Uterus (tissue), 4 donors: ENCODE results near the gene VAV3. TPM values are rescaled to one million over a fixed set of nuclear protein-coding genes. Genes with fewer than 3 reads are reported as not detected.

Experiments
- DNase-seq, 2 donors: peaks; one replicate each; pipeline ENCODE4 v3.0.0-alpha.2; 2019 to 2020
- H3K27ac ChIP-seq, 2 donors: fragments of 200-600 bp; sonication (generic); 1 replicate in 1 of 2; 2 replicates in 1 of 2; pipeline ENCODE4 v1.5.1; 2016 to 2018
- H3K27me3 ChIP-seq, 2 donors: fragments of 200-600 bp; sonication (generic); one replicate each; pipeline ENCODE4 v1.5.1; 2018 to 2019; ENCODE audit warnings: control low read depth in 1 of 2
- H3K36me3 ChIP-seq, 2 donors: fragments of 200-600 bp; sonication (generic); one replicate each; pipeline ENCODE4 v1.5.1; 2019; ENCODE audit warnings: control low read depth in 1 of 2
- H3K4me1 ChIP-seq, 2 donors: fragments of 200-600 bp; sonication (generic); one replicate each; pipeline ENCODE4 v1.5.1; 2018 to 2019; ENCODE audit warnings: control low read depth in 1 of 2
- H3K4me3 ChIP-seq, 2 donors: fragments of 200-600 bp; sonication (generic); 1 replicate in 1 of 2; 2 replicates in 1 of 2; pipeline ENCODE4 v1.5.1; 2018 to 2019; ENCODE audit warnings: mild to moderate bottlenecking in 1 of 2
- H3K9me3 ChIP-seq, 2 donors: fragments of 200-600 bp; sonication (generic); one replicate each; pipeline ENCODE4 v1.5.1; 2019; ENCODE audit warnings: control low read depth in 1 of 2
- POLR2A ChIP-seq, 2 donors: fragments of 450-650 bp; IDR thresholded peaks; one replicate each; pipeline ENCODE4 v1.6.1; 2016; ENCODE audit warnings: antibody characterized with exemption in 2 of 2, mild to moderate bottlenecking in 1 of 2, moderate library complexity in 1 of 2
- intact Hi-C: fragments of 100-400 bp; cut with DNase I; formaldehyde crosslinking; loops from one replicate; pipeline ENCODE4 v1.15.1; 2023; ENCODE audit warnings: low total_unique reads
- total RNA-seq, 4 donors: library from RNA; depleted of rRNA in 3 of 4; stranded (reverse); fragments of >200 nt in 3 of 4; gene quantifications; one replicate each; pipeline versions ENCODE4 v1.1.0 to v1.2.4, GENCODE V29; 2014 to 2023
- TF ChIP-seq, protein P1 (sequence below), 4 experiments: fragments of 200-600 bp in 2 of 4; fragments of 450-650 bp in 2 of 4; sonication (generic) in 2 of 4; IDR thresholded peaks; one replicate each; pipeline ENCODE4 v1.5.1; 2016 to 2019; ENCODE audit warnings: antibody characterized with exemption in 4 of 4, mild to moderate bottlenecking in 2 of 4, moderate library complexity in 1 of 4
- donor health status: DM: yes; HTN: yes; CAD: no.

The VAV3 gene
- total RNA-seq, 4 donors from 2014 or later: 0.88 to 22.5 (median 8.6) TPM

DNA sequence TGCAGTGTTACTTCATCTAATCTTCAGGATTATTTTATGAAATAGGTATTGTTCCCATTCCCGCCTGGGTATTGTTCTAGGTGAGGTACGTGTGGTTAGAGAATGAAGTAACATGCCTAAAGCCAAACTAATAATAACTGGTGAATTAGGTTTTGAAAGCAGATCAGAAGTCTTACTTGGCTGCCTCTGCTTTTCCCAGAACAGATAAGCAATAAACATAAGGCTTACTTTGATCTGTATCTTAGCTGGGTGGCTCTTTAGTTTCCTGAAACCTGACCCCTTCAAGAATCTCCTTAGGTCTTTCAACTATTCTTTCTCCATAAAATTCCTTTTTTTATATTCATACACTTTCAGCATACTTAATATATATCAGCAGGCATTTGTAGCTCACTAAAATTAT lies 65.3 kb downstream of the VAV3 start:
- H3K36me3 ChIP-seq: no peaks in the 10 kb centered on the region
- no peak overlapping the region for H3K27ac ChIP-seq
- TF ChIP-seq, protein P1, sequence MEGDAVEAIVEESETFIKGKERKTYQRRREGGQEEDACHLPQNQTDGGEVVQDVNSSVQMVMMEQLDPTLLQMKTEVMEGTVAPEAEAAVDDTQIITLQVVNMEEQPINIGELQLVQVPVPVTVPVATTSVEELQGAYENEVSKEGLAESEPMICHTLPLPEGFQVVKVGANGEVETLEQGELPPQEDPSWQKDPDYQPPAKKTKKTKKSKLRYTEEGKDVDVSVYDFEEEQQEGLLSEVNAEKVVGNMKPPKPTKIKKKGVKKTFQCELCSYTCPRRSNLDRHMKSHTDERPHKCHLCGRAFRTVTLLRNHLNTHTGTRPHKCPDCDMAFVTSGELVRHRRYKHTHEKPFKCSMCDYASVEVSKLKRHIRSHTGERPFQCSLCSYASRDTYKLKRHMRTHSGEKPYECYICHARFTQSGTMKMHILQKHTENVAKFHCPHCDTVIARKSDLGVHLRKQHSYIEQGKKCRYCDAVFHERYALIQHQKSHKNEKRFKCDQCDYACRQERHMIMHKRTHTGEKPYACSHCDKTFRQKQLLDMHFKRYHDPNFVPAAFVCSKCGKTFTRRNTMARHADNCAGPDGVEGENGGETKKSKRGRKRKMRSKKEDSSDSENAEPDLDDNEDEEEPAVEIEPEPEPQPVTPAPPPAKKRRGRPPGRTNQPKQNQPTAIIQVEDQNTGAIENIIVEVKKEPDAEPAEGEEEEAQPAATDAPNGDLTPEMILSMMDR (IDR thresholded peaks at IDR 0.05): no peak
- TF ChIP-seq POLR2A (IDR thresholded peaks at IDR 0.05): no peak
- no peaks in the 10 kb centered on the region for H3K4me1 ChIP-seq
- no peak overlapping the region for H3K4me3 ChIP-seq
- no peaks in the 10 kb centered on the region for H3K27me3 ChIP-seq
- H3K9me3 ChIP-seq: no peaks in the 10 kb centered on the region
- no peak for DNase-seq
- intact Hi-C loops: no loop called here

DNA sequence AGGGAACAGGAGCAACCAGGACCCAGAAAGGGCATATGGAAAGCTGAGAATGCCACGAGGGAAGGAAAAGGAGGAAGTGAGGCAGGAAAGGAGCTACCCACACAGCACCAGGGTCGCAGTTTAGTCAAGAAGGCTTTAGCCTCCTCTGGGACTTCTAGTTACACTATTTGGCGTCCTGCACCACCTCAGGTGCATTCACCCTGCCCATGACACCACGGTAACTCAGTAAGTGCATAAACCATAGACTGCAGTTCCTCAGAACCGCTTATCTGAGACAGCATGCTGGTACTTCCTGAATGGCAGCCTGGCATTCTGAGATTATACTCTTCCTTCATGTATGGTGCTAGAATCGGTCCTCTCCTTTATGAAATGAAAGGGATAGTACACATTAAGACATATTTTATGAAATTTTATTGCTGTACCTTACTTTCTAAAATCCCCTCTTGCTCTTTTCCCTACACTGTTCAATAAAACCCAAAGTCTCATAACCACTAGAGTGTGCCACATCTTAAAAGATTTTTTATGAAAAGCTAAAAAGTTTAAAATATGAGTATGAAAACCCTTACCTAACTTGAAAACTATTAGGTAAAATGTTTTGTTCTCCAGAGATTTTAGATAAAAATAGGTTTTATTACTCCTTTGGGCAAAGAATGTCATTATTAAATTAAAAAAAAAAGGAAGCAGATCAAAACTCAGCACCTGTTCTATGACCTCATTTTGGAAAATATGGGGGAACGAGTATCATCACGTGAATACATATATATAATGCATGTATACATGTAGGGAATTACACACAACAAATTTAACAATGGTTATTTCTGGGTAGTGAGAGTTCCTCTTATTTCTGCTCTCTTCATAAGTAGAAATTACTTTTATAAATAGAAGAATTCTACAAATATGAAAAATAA lies 67.3 kb downstream of the VAV3 start:
- H3K4me1 ChIP-seq: no peaks in the 10 kb centered on the region
- no peaks in the 10 kb centered on the region for H3K9me3 ChIP-seq
- H3K36me3 ChIP-seq: no peaks in the 10 kb centered on the region
- DNase-seq: no peak
- no peaks in the 10 kb centered on the region for H3K27me3 ChIP-seq
- intact Hi-C loops: no loop called here
- no peak overlapping the region for H3K27ac ChIP-seq
- TF ChIP-seq, protein P1 (IDR thresholded peaks at IDR 0.05): no peak
- no peak for TF ChIP-seq POLR2A (IDR thresholded peaks at IDR 0.05)
- H3K4me3 ChIP-seq: no peak overlapping the region

DNA sequence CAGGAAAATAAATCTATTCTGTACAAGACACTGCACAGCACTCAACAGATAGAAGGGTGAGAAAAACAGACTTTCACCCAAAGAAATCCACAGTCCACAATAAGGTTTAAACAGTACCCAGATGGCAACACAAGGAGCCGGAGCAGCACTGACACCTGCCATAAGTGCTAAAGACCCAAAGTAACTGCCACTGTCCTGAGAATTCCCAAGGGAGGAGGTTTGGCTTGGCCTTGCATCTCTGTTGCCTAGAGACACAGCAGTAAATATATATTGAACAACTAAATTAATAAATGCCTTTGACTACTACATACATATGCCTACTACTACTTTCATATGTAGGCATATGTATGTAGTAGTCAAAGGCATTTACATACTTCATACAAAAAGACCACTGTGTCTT lies 68.0 kb downstream of the VAV3 start:
- no peak overlapping the region for H3K4me3 ChIP-seq
- no peaks in the 10 kb centered on the region for H3K36me3 ChIP-seq
- no peak for DNase-seq
- H3K9me3 ChIP-seq: no peaks in the 10 kb centered on the region
- H3K27me3 ChIP-seq: no peaks in the 10 kb centered on the region
- no peaks in the 10 kb centered on the region for H3K4me1 ChIP-seq
- no peak for TF ChIP-seq POLR2A (IDR thresholded peaks at IDR 0.05)
- TF ChIP-seq, protein P1 (IDR thresholded peaks at IDR 0.05): no peak
- H3K27ac ChIP-seq: no peak overlapping the region
- intact Hi-C loops: no loop called here

DNA sequence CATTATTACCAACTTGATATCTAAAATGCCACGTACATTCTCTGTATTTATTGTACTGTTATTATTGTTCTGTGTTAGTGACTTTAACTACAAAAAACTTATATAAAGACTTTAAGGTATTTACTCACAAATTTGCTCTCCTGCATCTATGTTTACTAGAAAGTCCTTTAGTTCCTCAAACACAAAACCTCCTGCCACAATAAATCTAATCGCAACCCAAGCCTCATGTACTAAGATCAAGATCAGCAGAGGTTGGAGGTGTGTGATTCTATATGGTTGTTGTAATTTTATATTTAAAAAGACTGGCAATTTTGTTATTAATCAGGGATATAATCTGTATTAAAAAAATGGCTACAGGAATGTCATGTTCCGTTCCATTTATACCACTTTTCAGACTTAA lies 68.6 kb downstream of the VAV3 start:
- Histone ChIP-seq H3K9me3 (no peaks in the 10 kb centered on the region), H3K27me3 (no peaks in the 10 kb centered on the region), H3K27ac (no peak overlapping the region), H3K36me3 (no peaks in the 10 kb centered on the region), H3K4me3 (no peak overlapping the region), H3K4me1 (no peaks in the 10 kb centered on the region)
- intact Hi-C loops: no loop called here
- no peak for TF ChIP-seq POLR2A (IDR thresholded peaks at IDR 0.05)
- TF ChIP-seq, protein P1 (IDR thresholded peaks at IDR 0.05): no peak
- no peak for DNase-seq

DNA sequence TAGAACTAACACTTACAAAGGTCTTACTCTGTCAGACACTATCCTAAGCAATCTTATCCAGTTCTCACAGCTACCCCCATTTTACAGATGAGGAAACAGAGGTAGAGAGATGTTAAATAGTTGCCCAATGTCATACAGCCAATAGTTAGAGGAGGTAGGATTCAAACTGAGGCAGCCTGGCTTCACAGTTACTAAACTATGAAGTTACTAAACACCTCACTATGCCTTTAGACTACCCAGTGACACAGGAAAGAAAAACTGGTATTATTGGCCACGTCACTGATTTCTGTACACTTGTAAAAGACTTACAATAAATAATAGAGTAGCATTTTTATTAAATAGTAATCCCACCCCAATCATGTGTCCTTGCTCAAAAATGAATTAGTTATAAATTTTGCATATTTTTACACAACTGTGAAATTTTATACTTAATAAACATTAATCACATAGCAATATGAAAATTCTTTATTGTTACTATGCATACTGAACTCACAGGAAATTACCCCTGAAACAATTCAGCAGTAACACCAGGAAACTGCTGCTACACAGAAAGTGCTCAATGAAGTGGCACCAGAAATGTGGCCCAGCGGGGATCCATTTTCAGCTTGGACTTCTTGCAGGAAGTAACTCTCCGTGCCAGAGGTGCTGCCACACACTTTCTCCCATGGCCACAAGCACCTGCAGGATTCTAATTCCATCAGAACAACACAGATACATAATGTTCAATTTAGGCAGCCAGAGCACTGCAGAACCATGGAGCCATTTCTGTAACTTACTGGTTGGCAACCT lies 69.4 kb downstream of the VAV3 start:
- Histone ChIP-seq H3K9me3 (no peaks in the 10 kb centered on the region), H3K4me3 (no peak overlapping the region), H3K4me1 (no peaks in the 10 kb centered on the region), H3K27me3 (no peaks in the 10 kb centered on the region), H3K36me3 (no peaks in the 10 kb centered on the region), H3K27ac (no peak overlapping the region)
- no peak for DNase-seq
- intact Hi-C loops: no loop called here
- TF ChIP-seq, protein P1 (IDR thresholded peaks at IDR 0.05): no peak
- TF ChIP-seq POLR2A (IDR thresholded peaks at IDR 0.05): no peak
